Endometrial microvascular endothelial cells (primary cell): ENCODE data around the gene FOXC1. TPM values are rescaled to one million over a fixed set of nuclear protein-coding genes. Genes with fewer than 3 reads are reported as not detected.

Experiments
- in situ Hi-C: cut with HindIII; loops from 2 replicates; pipeline ENCODE4 v1.10.0; 2017; ENCODE audit warnings: low sequenced_read_pairs, low pct_unique_long_range_greater_than_20kb; ENCODE audit errors: inconsistent ontology term
- total RNA-seq: library from RNA; depleted of rRNA; stranded (reverse); fragments of >200 nt; gene quantifications from one replicate; pipeline ENCODE4 v1.2.3, GENCODE V29; 2015; ENCODE audit errors: inconsistent ontology term

Gene FOXC1
- total RNA-seq, 1 donor from 2014 or later: 3.8 TPM

DNA sequence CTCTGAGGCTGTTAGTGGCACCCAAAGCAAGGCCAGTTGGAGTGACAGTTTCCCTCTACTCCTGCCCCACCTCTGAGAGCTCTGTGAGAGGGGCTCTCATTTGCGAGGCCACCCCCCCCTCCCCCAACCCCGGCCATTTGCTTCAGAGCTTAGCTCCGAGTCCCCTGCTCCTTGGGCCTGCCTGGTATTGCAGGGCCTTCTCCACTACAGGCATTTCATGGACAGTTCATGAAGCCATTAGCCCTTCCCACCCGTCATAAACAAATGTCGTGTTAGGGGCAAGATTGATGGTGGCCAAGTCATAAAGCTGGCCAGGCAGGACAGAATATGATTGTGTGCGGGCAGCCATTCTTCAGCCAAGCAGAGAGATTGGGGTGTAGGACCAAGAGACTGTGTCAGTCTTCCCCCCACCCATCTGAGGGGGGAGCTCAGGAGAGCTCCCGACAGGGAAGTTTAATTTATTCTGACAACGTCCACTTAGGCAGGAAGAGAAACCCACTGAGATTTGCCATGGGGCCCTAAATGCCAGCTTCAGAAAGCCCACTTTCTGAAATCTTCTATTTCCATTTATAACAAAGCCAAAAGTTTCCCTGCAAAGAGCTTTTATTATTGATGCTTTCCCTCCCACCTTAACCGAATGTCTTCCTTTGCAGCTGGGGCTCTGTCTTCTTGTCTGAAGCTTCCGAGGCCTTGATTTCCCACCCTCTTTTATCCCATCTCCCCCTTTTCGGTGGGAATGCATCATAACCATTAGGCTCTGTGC is 7.2 kb downstream of the FOXC1 start:
- in situ Hi-C loops: loop anchor here (5.0 to 25.0 kb wide), 2 partner anchors 485 to 1020 kb away; no protein-coding TSS in a partner anchor

DNA sequence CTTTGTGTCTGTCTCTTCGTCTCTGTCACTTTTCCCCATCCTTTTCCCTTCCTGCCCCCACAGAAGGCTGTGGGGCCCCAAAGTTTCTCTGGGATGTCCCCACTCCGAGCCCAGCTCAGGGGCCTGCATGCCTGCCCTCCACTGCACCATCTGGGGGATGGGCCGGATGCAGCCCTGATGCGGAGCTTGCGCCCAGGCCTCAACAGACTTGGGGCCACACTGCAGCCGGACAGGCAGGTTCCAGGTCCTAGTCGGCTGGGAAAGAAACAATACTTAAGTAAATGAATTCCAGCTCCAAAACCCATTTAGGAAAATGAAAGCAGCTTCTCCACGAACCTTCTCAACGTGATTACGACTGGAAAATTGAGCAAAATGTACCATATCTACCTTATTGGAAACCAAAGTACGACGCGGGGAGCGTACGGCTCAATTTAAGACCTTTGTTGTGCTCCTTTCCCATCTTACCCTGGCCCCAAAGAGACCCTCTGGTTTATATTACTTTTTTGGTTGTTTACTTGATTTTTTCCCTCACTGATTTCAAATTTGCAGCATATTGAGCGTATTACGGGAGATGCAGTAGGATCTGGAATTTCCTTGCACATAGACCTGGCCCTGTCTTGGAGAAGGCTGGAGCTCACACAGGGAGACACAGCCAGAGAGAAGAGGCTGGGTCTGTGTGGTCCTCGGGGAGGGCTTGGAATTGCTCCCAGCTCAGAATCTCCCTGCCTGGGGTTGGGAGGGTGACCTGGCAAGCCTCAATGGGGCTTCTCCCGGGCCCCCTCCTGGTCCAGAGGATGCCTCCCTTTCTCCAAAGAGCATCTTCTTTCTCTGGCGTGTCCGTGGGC is 8.0 kb downstream of the FOXC1 start:
- in situ Hi-C loops: loop anchor here (5.0 to 25.0 kb wide), 2 partner anchors 485 to 1020 kb away; no protein-coding TSS in a partner anchor

GRCh38 chr6:1618311-1619097 is 8.8 kb downstream of the FOXC1 start:
- in situ Hi-C loops: loop anchor here (5.0 to 25.0 kb wide), 2 partner anchors 484 to 1019 kb away; no protein-coding TSS in a partner anchor

DNA sequence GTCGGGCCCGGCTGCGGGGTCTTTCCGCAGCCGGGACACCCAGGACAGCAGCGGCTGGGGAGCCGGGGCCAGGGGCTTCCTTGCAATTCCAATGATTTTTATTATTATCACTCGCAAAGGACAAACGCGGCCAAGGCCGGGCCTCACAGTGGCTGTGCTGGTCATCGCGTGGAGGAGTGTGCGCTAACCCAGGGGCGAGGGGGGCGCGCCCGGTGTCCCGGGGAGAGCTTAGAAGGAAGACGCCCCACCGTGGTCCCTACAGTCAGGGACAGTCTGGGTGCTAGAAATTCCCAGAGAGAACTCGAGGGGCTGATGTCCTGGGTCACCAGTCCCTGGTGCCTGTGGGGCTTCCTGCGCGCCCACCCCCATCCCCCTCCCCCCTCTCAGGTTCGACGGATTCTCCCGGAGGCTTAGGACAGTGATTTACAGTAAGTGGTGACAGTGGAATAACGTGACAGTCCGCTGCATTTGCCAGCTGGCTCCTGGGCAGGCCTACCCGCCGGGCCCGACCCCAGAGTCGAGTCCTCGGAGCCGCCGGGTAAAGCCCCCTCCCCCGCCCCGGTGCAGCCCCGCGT is 9.5 kb downstream of the FOXC1 start:
- in situ Hi-C loops: loop anchor here (5.0 to 25.0 kb wide), 2 partner anchors 483 to 1018 kb away; no protein-coding TSS in a partner anchor

GRCh38 chr6:1619673-1620503 is 10.2 kb downstream of the FOXC1 start:
- in situ Hi-C loops: loop anchor here (5.0 to 25.0 kb wide), 2 partner anchors 482 to 1017 kb away; no protein-coding TSS in a partner anchor

- in situ Hi-C loops: loop anchor here (25.0 kb wide), 1 partner anchor 1017 kb away; no protein-coding TSS in a partner anchor
Measured at GRCh38 chr6:1620504-1621069, 10.9 kb downstream of the FOXC1 start.

- in situ Hi-C loops: loop anchor here (25.0 kb wide), 1 partner anchor 1016 kb away; no protein-coding TSS in a partner anchor
Measured at GRCh38 chr6:1621070-1621701, 11.5 kb downstream of the FOXC1 start.

GRCh38 chr6:1622220-1622850 is 12.6 kb downstream of the FOXC1 start:
- in situ Hi-C loops: loop anchor here (25.0 kb wide), 1 partner anchor 1015 kb away; no protein-coding TSS in a partner anchor

- in situ Hi-C loops: loop anchor here (25.0 kb wide), 1 partner anchor 1014 kb away; no protein-coding TSS in a partner anchor
Measured at GRCh38 chr6:1622851-1623768, 13.4 kb downstream of the FOXC1 start.

DNA sequence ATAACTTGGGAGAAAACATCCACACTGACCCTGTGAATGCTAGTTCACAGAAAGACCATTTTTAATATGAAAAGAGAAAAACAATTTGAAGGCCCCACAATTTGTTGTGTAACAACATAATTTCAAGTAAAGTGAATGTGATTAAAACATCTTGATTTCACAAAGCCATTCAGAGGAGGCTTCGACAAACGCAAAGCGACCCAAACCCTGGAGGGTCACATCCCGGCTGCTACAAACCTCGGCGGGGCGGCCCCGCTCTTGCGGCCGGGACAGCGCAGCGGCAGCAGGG is 14.0 kb downstream of the FOXC1 start:
- in situ Hi-C loops: loop anchor here (25.0 kb wide), 1 partner anchor 1014 kb away; no protein-coding TSS in a partner anchor

GRCh38 chr6:1624058-1624850 is 14.5 kb downstream of the FOXC1 start:
- in situ Hi-C loops: loop anchor here (25.0 kb wide), 1 partner anchor 1013 kb away; no protein-coding TSS in a partner anchor

DNA sequence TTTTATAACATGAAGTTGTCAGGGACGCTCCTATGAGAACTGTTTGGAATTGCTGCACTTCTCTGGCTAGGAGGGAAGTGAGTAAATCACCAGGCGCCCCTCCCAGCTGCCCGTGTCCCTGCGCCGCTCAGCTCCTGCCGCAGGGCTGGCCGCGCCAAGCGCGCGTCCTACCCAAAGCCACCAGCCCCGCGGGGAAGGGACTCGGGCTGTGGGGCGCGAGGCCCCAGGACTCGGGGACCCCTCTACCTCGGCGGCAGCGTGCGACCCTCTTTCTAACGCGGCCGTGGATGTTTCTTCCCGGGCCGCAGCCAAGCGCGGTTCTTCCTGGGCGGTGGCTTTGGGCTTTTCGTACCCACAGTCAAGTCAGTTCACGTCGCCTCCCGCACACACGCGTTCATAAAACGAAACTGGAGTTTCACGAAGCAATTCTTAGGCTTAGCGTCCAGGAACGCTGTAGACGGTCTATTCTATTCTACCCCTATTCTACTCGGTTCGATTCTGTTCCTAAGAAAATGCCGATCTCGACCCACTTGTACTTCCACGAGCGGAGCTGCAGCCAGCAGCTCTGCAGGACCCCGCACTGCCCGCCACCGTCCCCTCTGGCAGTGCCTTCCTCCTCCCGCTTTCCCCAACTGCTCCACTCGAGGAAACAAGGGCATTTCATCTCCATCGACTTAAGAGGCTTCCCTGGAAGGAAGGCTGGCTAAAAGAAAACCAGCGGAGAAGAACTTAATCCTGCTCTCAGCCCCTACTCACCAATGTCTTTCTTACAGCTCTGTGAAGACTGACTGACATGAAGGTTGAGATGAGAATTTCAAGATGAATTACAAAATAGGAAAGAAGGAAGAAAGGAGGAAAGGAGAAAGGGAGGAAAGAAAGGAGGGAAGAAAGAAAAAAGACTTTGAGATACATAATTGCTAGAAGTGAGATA is 15.4 kb downstream of the FOXC1 start:
- in situ Hi-C loops: loop anchor here (5.0 to 25.0 kb wide), 3 partner anchors 162 to 1012 kb away; no protein-coding TSS in a partner anchor

DNA sequence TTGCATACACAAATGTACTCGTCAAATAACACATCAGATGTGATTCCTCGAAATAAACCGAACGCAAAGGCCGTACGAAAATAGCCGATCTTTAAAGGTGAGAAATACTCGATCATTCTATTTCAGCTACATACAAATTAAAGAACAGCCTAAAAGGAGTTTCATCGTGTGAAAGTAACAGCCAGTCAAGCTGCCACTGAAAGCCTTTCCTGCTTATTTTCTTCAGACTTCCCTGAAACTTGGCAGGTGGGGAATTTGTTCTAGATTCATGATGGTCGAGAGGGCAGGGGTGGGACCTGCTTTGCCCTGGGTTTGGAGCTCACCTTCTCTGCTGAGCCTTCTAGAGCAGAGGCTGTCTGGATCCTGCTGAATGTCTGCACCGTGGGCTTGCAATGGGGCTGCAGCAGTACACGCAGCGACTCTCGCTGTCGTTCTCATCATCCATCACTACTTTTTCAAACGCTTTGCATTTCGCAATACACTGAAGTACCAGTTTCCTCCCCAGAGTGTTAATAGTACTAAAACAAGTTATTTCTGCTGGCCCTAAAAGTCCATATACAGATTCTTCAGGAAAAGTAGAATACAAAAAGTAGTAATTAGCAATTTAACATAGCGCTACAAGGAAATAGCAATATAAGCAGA is 16.2 kb downstream of the FOXC1 start:
- in situ Hi-C loops: loop anchor here (5.0 to 25.0 kb wide), 2 partner anchors 161 to 276 kb away; no protein-coding TSS in a partner anchor
